ENCODE results near the gene IL6ST. TPM values are rescaled to one million over a fixed set of nuclear protein-coding genes. Genes with fewer than 3 reads are reported as not detected.

The IL6ST gene
- total and polyA plus RNA-seq, 5 donors from 2014 or later = 25.3 to 234 (median 58.0) TPM

DNA sequence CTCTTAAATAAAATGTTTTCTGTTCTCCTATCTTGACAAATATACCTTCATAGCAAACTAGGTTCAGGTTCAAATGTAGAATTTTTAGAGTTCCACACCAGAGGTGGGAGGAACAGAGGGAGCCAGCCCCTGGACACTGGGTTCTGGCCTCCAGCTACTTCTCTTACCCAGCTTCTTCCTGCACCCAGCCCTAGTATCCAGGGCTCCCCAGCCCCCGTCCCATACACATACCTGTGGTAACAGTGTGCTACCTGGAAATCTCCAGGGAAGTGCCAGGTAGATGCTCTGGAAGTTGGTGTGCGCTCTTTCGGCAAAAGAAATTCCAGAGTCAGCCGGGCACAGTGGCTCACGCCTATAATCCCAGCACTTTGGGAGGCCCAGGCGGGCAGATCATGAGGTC lies 33.9 kb upstream of the IL6ST start:
- H3K27ac ChIP-seq (ENCODE audit: insufficient read depth, low read length, poor library complexity, severe bottlenecking) = no peak overlapping the region
- no peaks in the 10 kb centered on the region for H3K36me3 Mint-ChIP-seq
- H3K4me3 ChIP-seq (ENCODE audit: low read depth, low read length) = no peak overlapping the region
- H3K27ac Mint-ChIP-seq = peak overlapping the region in 1 of 3 donors; percentile 83
- H3K27me3 ChIP-seq (ENCODE audit: control insufficient read depth, insufficient read depth, low read length) = no peaks in the 10 kb centered on the region
- peaks cover 0 to 10% (median 4%) of the 10 kb centered on the region in 4 donors for H3K4me1 Mint-ChIP-seq
- H3K9me3 Mint-ChIP-seq = no peaks in the 10 kb centered on the region
- no peaks in the 10 kb centered on the region for H3K9me3 ChIP-seq (ENCODE audit: control insufficient read depth in 2 of 2, low read length in 2 of 2)
- H3K4me1 ChIP-seq (ENCODE audit: control insufficient read depth, insufficient read depth, low read length, poor library complexity, severe bottlenecking) = no peaks in the 10 kb centered on the region
- peaks cover 5% of the 10 kb centered on the region for H3K27me3 Mint-ChIP-seq
- no peak for DNase-seq
- no peak for ATAC-seq (ENCODE audit: low read depth in 2 of 2)
- H3K4me3 Mint-ChIP-seq = no peak overlapping the region
- no peaks in the 10 kb centered on the region for H3K36me3 ChIP-seq (ENCODE audit: control insufficient read depth, insufficient read depth, low read length)

DNA sequence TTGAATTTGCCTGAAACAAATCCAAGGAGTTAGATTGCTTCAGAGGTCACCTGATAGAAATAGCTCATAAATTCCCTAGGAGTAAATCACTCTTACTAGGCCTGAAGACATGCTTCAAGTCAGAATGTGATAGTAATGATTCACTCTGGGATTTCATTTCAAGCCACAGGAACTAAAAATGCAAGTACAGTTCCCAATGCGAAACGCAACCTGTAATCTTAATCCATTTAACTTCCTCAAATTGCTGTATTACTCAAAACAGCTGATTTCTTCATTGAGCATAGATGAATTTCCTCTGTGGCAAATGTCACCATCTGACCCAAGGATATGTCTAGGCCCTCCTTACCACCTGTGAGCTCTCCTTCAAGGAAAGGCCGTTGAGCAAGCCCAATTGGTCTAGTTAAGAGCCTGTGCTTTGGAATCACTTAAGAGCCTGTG lies 32.1 kb upstream of the IL6ST start:
- H3K27ac ChIP-seq (ENCODE audit: insufficient read depth, low read length, poor library complexity, severe bottlenecking) = no peak overlapping the region
- H3K9me3 ChIP-seq (ENCODE audit: control insufficient read depth in 2 of 2, low read length in 2 of 2) = no peaks in the 10 kb centered on the region
- DNase-seq = no peak
- Mint-ChIP-seq H3K27ac (no peak overlapping the region), H3K4me3 (no peak overlapping the region), H3K36me3 (no peaks in the 10 kb centered on the region), H3K9me3 (no peaks in the 10 kb centered on the region), H3K27me3 (peaks cover 5% of the 10 kb centered on the region), H3K4me1 (peaks cover 0 to 10% (median 4%) of the 10 kb centered on the region in 4 donors)
- no peak overlapping the region for H3K4me3 ChIP-seq (ENCODE audit: low read depth, low read length)
- H3K4me1 ChIP-seq (ENCODE audit: control insufficient read depth, insufficient read depth, low read length, poor library complexity, severe bottlenecking) = no peaks in the 10 kb centered on the region
- no peak for ATAC-seq (ENCODE audit: low read depth in 2 of 2)
- no peaks in the 10 kb centered on the region for H3K27me3 ChIP-seq (ENCODE audit: control insufficient read depth, insufficient read depth, low read length)
- H3K36me3 ChIP-seq (ENCODE audit: control insufficient read depth, insufficient read depth, low read length) = no peaks in the 10 kb centered on the region

DNA sequence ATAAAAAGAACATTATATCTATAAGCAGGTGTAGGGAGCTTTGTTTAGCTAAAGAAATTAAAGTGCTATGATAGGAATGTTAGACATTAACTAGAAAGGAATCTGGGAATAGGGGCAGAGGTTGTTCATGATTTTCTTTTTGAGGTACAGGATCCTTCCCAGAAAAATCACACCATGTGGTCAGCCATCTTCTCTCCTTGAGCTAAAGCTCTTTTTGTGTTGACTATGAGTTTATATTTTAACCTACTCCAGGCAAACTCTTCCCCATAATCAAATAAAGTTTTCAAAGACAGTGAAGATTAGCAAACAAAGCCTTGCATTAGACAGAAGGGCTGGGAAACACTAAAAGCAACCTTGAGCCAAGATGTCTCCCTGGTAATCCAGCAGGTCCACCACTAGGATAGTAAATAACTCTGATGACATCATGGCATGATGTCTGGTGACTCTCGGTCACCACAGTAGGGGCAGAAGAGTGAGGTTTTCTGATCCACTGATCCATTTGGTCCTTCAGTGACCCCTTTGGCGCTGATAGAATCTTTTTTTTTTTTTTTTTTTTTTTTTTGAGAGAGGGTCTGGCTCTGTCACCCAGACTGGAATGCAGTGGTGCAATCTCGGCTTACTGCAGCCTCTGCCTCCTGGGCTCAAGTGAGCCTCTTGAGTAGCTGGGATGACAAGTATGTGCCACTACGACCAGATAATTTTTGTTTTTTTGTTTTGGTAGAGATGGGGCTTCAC lies 30.6 kb upstream of the IL6ST start:
- no peak overlapping the region for H3K4me3 Mint-ChIP-seq
- Histone ChIP-seq H3K4me1 (ENCODE audit: control insufficient read depth, insufficient read depth, low read length, poor library complexity, severe bottlenecking) (no peaks in the 10 kb centered on the region), H3K27me3 (ENCODE audit: control insufficient read depth, insufficient read depth, low read length) (no peaks in the 10 kb centered on the region), H3K27ac (ENCODE audit: insufficient read depth, low read length, poor library complexity, severe bottlenecking) (no peak overlapping the region), H3K9me3 (ENCODE audit: control insufficient read depth in 2 of 2, low read length in 2 of 2) (no peaks in the 10 kb centered on the region), H3K36me3 (ENCODE audit: control insufficient read depth, insufficient read depth, low read length) (no peaks in the 10 kb centered on the region), H3K4me3 (ENCODE audit: low read depth, low read length) (no peak overlapping the region)
- H3K9me3 Mint-ChIP-seq = no peaks in the 10 kb centered on the region
- ATAC-seq (ENCODE audit: low read depth in 2 of 2) = no peak
- no peak overlapping the region for H3K27ac Mint-ChIP-seq
- peaks cover 5% of the 10 kb centered on the region for H3K27me3 Mint-ChIP-seq
- H3K36me3 Mint-ChIP-seq = no peaks in the 10 kb centered on the region
- peaks cover 0 to 7% (median 2%) of the 10 kb centered on the region in 4 donors for H3K4me1 Mint-ChIP-seq
- no peak for DNase-seq

DNA sequence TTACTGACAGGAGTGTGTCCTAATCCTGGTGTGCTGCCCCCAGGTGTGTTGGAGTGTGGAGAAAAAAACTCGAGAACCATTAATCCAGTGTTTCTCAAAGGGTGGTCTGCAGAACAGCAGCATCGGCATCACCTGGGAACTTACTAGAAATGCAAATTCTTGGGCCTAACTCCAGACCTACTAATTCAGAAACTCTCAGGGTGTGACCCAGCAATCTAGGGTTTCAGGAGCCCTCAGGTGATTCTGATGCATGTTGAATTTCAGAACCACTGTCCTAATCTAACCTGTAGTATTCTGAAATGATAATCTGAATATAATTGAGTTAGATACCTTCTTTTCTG lies 30.0 kb upstream of the IL6ST start:
- Histone ChIP-seq H3K27ac (ENCODE audit: insufficient read depth, low read length, poor library complexity, severe bottlenecking) (no peak overlapping the region), H3K36me3 (ENCODE audit: control insufficient read depth, insufficient read depth, low read length) (no peaks in the 10 kb centered on the region), H3K4me3 (ENCODE audit: low read depth, low read length) (no peak overlapping the region), H3K9me3 (ENCODE audit: control insufficient read depth in 2 of 2, low read length in 2 of 2) (no peaks in the 10 kb centered on the region), H3K4me1 (ENCODE audit: control insufficient read depth, insufficient read depth, low read length, poor library complexity, severe bottlenecking) (no peaks in the 10 kb centered on the region), H3K27me3 (ENCODE audit: control insufficient read depth, insufficient read depth, low read length) (no peaks in the 10 kb centered on the region)
- H3K9me3 Mint-ChIP-seq = no peaks in the 10 kb centered on the region
- no peak overlapping the region for H3K4me3 Mint-ChIP-seq
- no peak overlapping the region for H3K27ac Mint-ChIP-seq
- peaks cover 0 to 6% (median 2%) of the 10 kb centered on the region in 4 donors for H3K4me1 Mint-ChIP-seq
- no peak for DNase-seq
- H3K36me3 Mint-ChIP-seq = no peaks in the 10 kb centered on the region
- no peak for ATAC-seq (ENCODE audit: low read depth in 2 of 2)
- H3K27me3 Mint-ChIP-seq = peaks cover 5% of the 10 kb centered on the region

DNA sequence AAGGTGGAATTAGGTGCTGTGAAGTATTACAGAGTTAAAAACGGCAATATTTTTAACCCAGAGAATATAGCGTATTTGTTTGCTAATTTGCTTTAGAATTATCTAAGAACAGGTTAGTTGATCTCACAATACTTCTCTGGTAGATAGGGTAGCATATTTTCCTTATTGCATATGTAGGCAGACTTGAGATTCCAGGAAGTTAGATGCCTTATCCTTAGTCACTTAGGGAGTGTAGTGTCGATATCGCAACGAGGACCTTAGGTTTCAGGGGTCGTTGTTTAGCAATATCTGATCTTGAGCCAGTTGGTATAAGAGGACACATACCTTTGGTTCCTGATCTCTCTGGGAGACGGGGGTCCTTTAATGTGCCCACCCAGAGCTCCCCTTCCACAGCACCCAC lies 28.5 kb upstream of the IL6ST start:
- Histone ChIP-seq H3K9me3 (ENCODE audit: control insufficient read depth in 2 of 2, low read length in 2 of 2) (no peaks in the 10 kb centered on the region), H3K4me3 (ENCODE audit: low read depth, low read length) (no peak overlapping the region), H3K27ac (ENCODE audit: insufficient read depth, low read length, poor library complexity, severe bottlenecking) (no peak overlapping the region), H3K36me3 (ENCODE audit: control insufficient read depth, insufficient read depth, low read length) (no peaks in the 10 kb centered on the region), H3K27me3 (ENCODE audit: control insufficient read depth, insufficient read depth, low read length) (no peaks in the 10 kb centered on the region), H3K4me1 (ENCODE audit: control insufficient read depth, insufficient read depth, low read length, poor library complexity, severe bottlenecking) (no peaks in the 10 kb centered on the region)
- Mint-ChIP-seq H3K27ac (peak overlapping the region in 2 of 3 donors; percentile 9 to 82), H3K27me3 (peaks cover 5% of the 10 kb centered on the region), H3K4me1 (peaks cover 8 to 9% (median 9%) of the 10 kb centered on the region in 4 donors), H3K36me3 (no peaks in the 10 kb centered on the region), H3K4me3 (no peak overlapping the region), H3K9me3 (no peaks in the 10 kb centered on the region)
- ATAC-seq (ENCODE audit: low read depth in 2 of 2) (no peak), DNase-seq (no peak)

DNA sequence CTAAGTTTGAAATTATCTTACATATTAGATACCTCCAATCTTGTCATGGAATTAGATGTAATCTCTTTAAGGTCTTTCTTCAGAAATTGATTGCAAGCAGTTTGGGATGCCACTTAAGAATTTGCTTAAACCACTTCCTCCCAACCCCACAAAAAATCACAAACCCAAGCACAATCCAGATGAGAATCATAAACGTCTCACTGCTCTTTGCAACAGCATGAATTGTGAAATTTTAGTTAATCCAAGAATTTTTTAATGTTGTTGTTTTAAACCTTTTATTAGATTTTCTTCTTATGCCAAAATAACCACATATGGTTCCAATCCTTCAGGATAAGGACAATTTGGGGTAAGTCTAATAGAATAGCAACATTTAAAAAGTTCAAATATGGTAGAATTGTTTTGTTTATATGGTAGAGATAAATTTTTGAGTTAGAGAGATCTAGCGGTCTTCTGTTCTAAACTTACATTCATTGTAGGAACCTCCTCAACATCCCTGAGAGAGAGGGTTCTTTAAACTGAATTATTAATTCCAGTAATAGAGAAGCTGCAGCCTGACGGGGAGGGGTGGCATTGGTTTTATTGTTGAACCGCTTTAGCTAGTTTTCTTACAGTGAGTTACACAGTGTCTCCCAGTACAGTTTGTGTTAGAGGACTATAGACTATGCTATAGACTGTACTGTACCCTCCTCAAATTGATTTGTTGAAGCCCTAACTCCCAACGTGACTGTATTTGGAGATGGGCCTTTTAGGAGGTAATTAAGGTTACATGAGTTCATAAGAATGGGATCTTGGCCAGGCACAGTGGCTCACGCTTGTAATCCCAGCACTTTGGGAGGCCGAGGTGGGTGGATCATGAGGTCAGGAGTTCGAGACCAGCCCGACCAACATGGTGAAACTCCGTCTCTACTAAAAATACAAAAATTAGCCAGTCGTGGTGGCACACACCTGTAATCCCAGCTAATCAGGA lies 24.8 kb upstream of the IL6ST start:
- Histone ChIP-seq H3K36me3 (ENCODE audit: control insufficient read depth, insufficient read depth, low read length) (no peaks in the 10 kb centered on the region), H3K27ac (ENCODE audit: insufficient read depth, low read length, poor library complexity, severe bottlenecking) (no peak overlapping the region), H3K4me1 (ENCODE audit: control insufficient read depth, insufficient read depth, low read length, poor library complexity, severe bottlenecking) (no peaks in the 10 kb centered on the region), H3K4me3 (ENCODE audit: low read depth, low read length) (no peak overlapping the region), H3K9me3 (ENCODE audit: control insufficient read depth in 2 of 2, low read length in 2 of 2) (no peaks in the 10 kb centered on the region), H3K27me3 (ENCODE audit: control insufficient read depth, insufficient read depth, low read length) (no peaks in the 10 kb centered on the region)
- H3K4me1 Mint-ChIP-seq = peaks cover 8 to 11% (median 9%) of the 10 kb centered on the region in 4 donors
- no peaks in the 10 kb centered on the region for H3K27me3 Mint-ChIP-seq
- no peak for ATAC-seq (ENCODE audit: low read depth in 2 of 2)
- peak in 2 of 3 donors; percentile 8 to 49 for DNase-seq
- peak overlapping the region in 1 of 4 donors; percentile 7 for H3K4me3 Mint-ChIP-seq
- H3K27ac Mint-ChIP-seq = peak overlapping the region in 2 of 3 donors; percentile 34 to 42
- H3K36me3 Mint-ChIP-seq = no peaks in the 10 kb centered on the region
- H3K9me3 Mint-ChIP-seq = peaks cover 0 to 5% (median 0%) of the 10 kb centered on the region in 7 donors

DNA sequence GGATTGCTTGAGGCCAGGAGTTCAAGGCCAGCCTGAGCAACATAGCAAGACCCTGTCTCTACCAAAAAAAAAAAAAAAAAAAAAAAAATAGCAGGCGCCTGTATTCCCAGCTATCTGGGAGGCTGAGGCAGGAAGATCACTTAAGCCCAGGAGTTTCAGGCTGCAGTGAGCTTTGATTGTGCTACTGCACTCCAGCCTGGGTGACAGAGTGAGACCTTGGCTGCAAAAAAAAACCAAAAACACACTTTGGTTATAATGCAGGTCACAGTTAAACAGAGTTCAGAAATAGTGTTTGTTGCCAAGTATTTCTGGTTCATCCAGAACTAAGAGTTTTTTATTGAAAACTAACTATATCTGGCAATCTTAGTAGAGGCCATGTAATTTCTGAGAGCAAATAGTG lies 24.1 kb upstream of the IL6ST start:
- Mint-ChIP-seq H3K27me3 (no peaks in the 10 kb centered on the region), H3K4me3 (no peak overlapping the region), H3K9me3 (peaks cover 0 to 5% (median 0%) of the 10 kb centered on the region in 7 donors), H3K4me1 (peaks cover 8 to 11% (median 8%) of the 10 kb centered on the region in 4 donors), H3K27ac (peak overlapping the region in 1 of 3 donors; percentile 42), H3K36me3 (no peaks in the 10 kb centered on the region)
- DNase-seq (no peak), ATAC-seq (ENCODE audit: low read depth in 2 of 2) (no peak)
- Histone ChIP-seq H3K4me1 (ENCODE audit: control insufficient read depth, insufficient read depth, low read length, poor library complexity, severe bottlenecking) (no peaks in the 10 kb centered on the region), H3K4me3 (ENCODE audit: low read depth, low read length) (no peak overlapping the region), H3K36me3 (ENCODE audit: control insufficient read depth, insufficient read depth, low read length) (no peaks in the 10 kb centered on the region), H3K27me3 (ENCODE audit: control insufficient read depth, insufficient read depth, low read length) (no peaks in the 10 kb centered on the region), H3K9me3 (ENCODE audit: control insufficient read depth in 2 of 2, low read length in 2 of 2) (no peaks in the 10 kb centered on the region), H3K27ac (ENCODE audit: insufficient read depth, low read length, poor library complexity, severe bottlenecking) (no peak overlapping the region)
